Measurements from ENCODE around the gene EPS8. TPM values are rescaled to one million over a fixed set of nuclear protein-coding genes. Genes with fewer than 3 reads are reported as not detected.

EPS8 gene
- total RNA-seq, 1 donor from 2014 or later = 104 TPM

- no peak for DNase-seq (ENCODE audit: extremely low spot score in 2 of 2)
- H3K9me3 ChIP-seq = no peaks in the 10 kb centered on the region
- TF ChIP-seq POLR2A (IDR thresholded peaks at IDR 0.05) (no peak), CTCF (IDR thresholded peaks at IDR 0.05) (no peak), POLR2AphosphoS5 (IDR thresholded peaks at IDR 0.05; ENCODE audit: insufficient read depth in 1 of 2, low read depth in 1 of 2) (no peak)
- H3K4me1 ChIP-seq = peaks cover 6% of the 10 kb centered on the region
- H3K27ac ChIP-seq = no peak overlapping the region
- H3K27me3 ChIP-seq = no peaks in the 10 kb centered on the region
- H3K4me3 ChIP-seq = no peak overlapping the region
- H3K36me3 ChIP-seq = peaks cover 0 to 19% of the 10 kb centered on the region in 2 donors
- intact Hi-C loops (cut with DNase I) = loop anchor here (5.0 kb wide), 1 partner anchor 558 kb away; no protein-coding TSS in a partner anchor
Measured at GRCh38 chr12:15664491-15664890, 124.7 kb downstream of the EPS8 start.

DNA sequence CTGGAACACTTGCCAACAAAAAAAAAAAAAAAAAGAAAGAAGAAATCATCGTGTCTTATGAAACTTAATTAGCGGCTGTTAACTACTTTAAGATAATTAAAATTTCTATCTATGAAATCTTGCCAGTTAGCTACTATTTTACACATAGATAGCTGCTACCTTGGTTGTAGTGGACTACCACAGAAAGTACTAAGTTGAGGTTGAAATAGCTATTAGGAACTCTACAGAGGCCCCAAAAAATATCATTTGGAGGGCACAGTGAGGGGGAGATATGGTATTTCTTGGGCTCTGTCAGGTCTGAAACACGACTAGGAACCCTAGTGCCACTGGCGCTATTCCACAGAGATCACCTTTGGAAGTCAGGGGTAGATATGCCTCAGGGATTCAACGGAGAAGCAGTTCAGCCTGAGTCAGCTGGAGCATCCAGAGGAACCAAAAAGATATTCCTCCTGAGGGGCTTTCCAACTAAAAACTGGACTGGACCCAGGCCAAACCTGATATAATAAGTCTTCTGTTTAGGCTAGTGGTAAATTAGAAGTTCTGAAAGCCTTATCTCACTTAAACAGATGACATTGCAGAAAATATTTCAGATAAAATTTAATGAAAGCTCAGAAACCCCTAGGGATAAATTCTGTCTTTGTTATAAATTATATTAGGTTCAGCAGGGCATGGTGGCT is 126.1 kb downstream of the EPS8 start:
- no peak for DNase-seq (ENCODE audit: extremely low spot score in 2 of 2)
- H3K9me3 ChIP-seq = no peaks in the 10 kb centered on the region
- H3K36me3 ChIP-seq = peaks cover 0 to 14% of the 10 kb centered on the region in 2 donors
- no peak overlapping the region for H3K27ac ChIP-seq
- intact Hi-C loops (cut with DNase I) = loop anchor here (5.0 kb wide), 1 partner anchor 559 kb away; no protein-coding TSS in a partner anchor
- TF ChIP-seq POLR2AphosphoS5 (IDR thresholded peaks at IDR 0.05; ENCODE audit: insufficient read depth in 1 of 2, low read depth in 1 of 2) = no peak
- no peak for TF ChIP-seq POLR2A (IDR thresholded peaks at IDR 0.05)
- no peak for TF ChIP-seq CTCF (IDR thresholded peaks at IDR 0.05)
- H3K27me3 ChIP-seq = no peaks in the 10 kb centered on the region
- peaks cover 6% of the 10 kb centered on the region for H3K4me1 ChIP-seq
- H3K4me3 ChIP-seq = no peak overlapping the region

GRCh38 chr12:15662303-15662980 is 126.7 kb downstream of the EPS8 start:
- Histone ChIP-seq H3K27me3 (no peaks in the 10 kb centered on the region), H3K9me3 (no peaks in the 10 kb centered on the region), H3K27ac (no peak overlapping the region), H3K4me3 (no peak overlapping the region), H3K36me3 (peaks cover 0 to 14% of the 10 kb centered on the region in 2 donors), H3K4me1 (peaks cover 6% of the 10 kb centered on the region)
- TF ChIP-seq POLR2AphosphoS5 (IDR thresholded peaks at IDR 0.05; ENCODE audit: insufficient read depth in 1 of 2, low read depth in 1 of 2) = peak in 1 of 2 donors; percentile 61
- no peak for TF ChIP-seq POLR2A (IDR thresholded peaks at IDR 0.05)
- no peak for TF ChIP-seq CTCF (IDR thresholded peaks at IDR 0.05)
- DNase-seq (ENCODE audit: extremely low spot score in 2 of 2) = no peak
- intact Hi-C loops (cut with DNase I) = loop anchor here (5.0 kb wide), 1 partner anchor 560 kb away; no protein-coding TSS in a partner anchor

DNA sequence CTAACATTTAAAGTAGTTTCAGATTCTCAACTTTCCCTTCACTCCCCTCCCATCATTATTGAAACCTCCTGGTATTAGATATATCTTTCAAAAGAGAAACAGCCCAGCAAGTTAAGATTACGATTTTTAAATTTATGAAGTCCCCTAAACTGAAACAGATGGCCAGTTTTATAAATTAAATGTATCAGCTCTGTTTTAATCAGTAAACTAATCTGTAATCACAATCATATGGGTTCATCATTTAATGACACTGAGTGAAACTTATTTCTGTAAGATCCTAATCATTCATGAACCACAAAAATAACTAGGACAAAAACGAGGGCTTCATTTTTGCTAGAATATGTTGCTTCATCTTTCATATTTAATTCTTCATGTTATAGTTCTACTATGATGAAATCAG is 137.8 kb downstream of the EPS8 start:
- Histone ChIP-seq H3K27me3 (no peaks in the 10 kb centered on the region), H3K27ac (no peak overlapping the region), H3K4me3 (no peak overlapping the region), H3K9me3 (no peaks in the 10 kb centered on the region), H3K36me3 (peaks cover 0 to 3% of the 10 kb centered on the region in 2 donors), H3K4me1 (no peaks in the 10 kb centered on the region)
- DNase-seq (ENCODE audit: extremely low spot score in 2 of 2) = no peak
- intact Hi-C loops (cut with DNase I) = no loop called here
- TF ChIP-seq POLR2AphosphoS5 (IDR thresholded peaks at IDR 0.05; ENCODE audit: insufficient read depth in 1 of 2, low read depth in 1 of 2) (no peak), CTCF (IDR thresholded peaks at IDR 0.05) (no peak)

All from vagina (tissue), 2 donors.